Stimulated activated naive CD8-positive, alpha-beta T cell treated with anti-CD3 and anti-CD28 coated beads, Interleukin-15, amount 100 ng/mL, for 72 hours (primary cell): ENCODE data around the gene ECHDC1.

ENCODE experiments used
- ATAC-seq: fragments of 150-1000 bp; cut with Tn5 transposase; 2 replicates; pipeline ENCODE4 v1.10.0; 2021; ENCODE audit warnings: mild to moderate bottlenecking, moderate library complexity
- DNase-seq, 2 donors: peaks; one replicate each; pipeline ENCODE4 v3.0.0; 2021 to 2022
- H3K27ac Mint-ChIP-seq, 2 donors: one replicate each; pipeline ENCODE4 v1.8.0; 2022; ENCODE audit warnings: mild to moderate bottlenecking in 2 of 2, mixed read lengths in 2 of 2, moderate library complexity in 2 of 2
- H3K27me3 Mint-ChIP-seq: one replicate; pipeline ENCODE4 v1.8.0; 2022; ENCODE audit warnings: mixed read lengths
- H3K4me1 Mint-ChIP-seq: one replicate; pipeline ENCODE4 v1.8.0; 2022; ENCODE audit warnings: mild to moderate bottlenecking, mixed read lengths
- H3K4me3 Mint-ChIP-seq, 2 donors: one replicate each; pipeline ENCODE4 v1.8.0; 2022; ENCODE audit warnings: mild to moderate bottlenecking in 2 of 2, mixed read lengths in 2 of 2, moderate library complexity in 1 of 2
- H3K9me3 Mint-ChIP-seq, 2 donors: one replicate each; pipeline ENCODE4 v1.8.0; 2022; ENCODE audit warnings: mixed read lengths in 2 of 2

The ECHDC1 gene

GRCh38 chr6:127305741-127306140, 37.7 kb downstream of the ECHDC1 start:
- Mint-ChIP-seq H3K4me1 (peaks cover 47% of the 10 kb centered on the region), H3K27me3 (no peaks in the 10 kb centered on the region), H3K9me3 (peaks cover 14 to 21% of the 10 kb centered on the region in 2 donors), H3K4me3 (no peak overlapping the region), H3K27ac (no peak overlapping the region)
- no peak for DNase-seq
- no peak for ATAC-seq

GRCh38 chr6:127303917-127304316, 39.5 kb downstream of the ECHDC1 start:
- DNase-seq (no peak), ATAC-seq (peak; percentile 50)
- peak overlapping the region in 1 of 2 donors; percentile 83 for H3K27ac Mint-ChIP-seq
- H3K27me3 Mint-ChIP-seq: no peaks in the 10 kb centered on the region
- H3K4me3 Mint-ChIP-seq: no peak overlapping the region
- H3K4me1 Mint-ChIP-seq: peaks cover 37% of the 10 kb centered on the region
- peaks cover 5 to 10% of the 10 kb centered on the region in 2 donors for H3K9me3 Mint-ChIP-seq

GRCh38 chr6:127302728-127303660, 40.4 kb downstream of the ECHDC1 start:
- no peaks in the 10 kb centered on the region for H3K27me3 Mint-ChIP-seq
- H3K27ac Mint-ChIP-seq: no peak overlapping the region
- H3K9me3 Mint-ChIP-seq: peaks cover 0 to 1% of the 10 kb centered on the region in 2 donors
- DNase-seq (no peak), ATAC-seq (peak; percentile 63)
- H3K4me3 Mint-ChIP-seq: no peak overlapping the region
- H3K4me1 Mint-ChIP-seq: peaks cover 36% of the 10 kb centered on the region

- Mint-ChIP-seq H3K4me3 (no peak overlapping the region), H3K9me3 (no peaks in the 10 kb centered on the region), H3K27ac (no peak overlapping the region), H3K4me1 (peaks cover 28% of the 10 kb centered on the region), H3K27me3 (no peaks in the 10 kb centered on the region)
- no peak for ATAC-seq
- no peak for DNase-seq
Observed at GRCh38 chr6:127301199-127301700, 42.2 kb downstream of the ECHDC1 start.

GRCh38 chr6:127300411-127300810, 43.0 kb downstream of the ECHDC1 start:
- peaks cover 19% of the 10 kb centered on the region for H3K4me1 Mint-ChIP-seq
- ATAC-seq (no peak), DNase-seq (no peak)
- H3K27ac Mint-ChIP-seq: no peak overlapping the region
- H3K27me3 Mint-ChIP-seq: no peaks in the 10 kb centered on the region
- H3K9me3 Mint-ChIP-seq: no peaks in the 10 kb centered on the region
- H3K4me3 Mint-ChIP-seq: no peak overlapping the region

- Mint-ChIP-seq H3K27ac (peak overlapping the region in 1 of 2 donors; percentile 9), H3K27me3 (no peaks in the 10 kb centered on the region), H3K9me3 (no peaks in the 10 kb centered on the region), H3K4me1 (peaks cover 13% of the 10 kb centered on the region), H3K4me3 (no peak overlapping the region)
- DNase-seq (no peak), ATAC-seq (no peak)
Observed at GRCh38 chr6:127299522-127300240, 43.7 kb downstream of the ECHDC1 start.

GRCh38 chr6:127298475-127298874, 44.9 kb downstream of the ECHDC1 start:
- no peaks in the 10 kb centered on the region for H3K27me3 Mint-ChIP-seq
- no peaks in the 10 kb centered on the region for H3K9me3 Mint-ChIP-seq
- H3K4me3 Mint-ChIP-seq: no peak overlapping the region
- ATAC-seq (no peak), DNase-seq (no peak)
- no peak overlapping the region for H3K27ac Mint-ChIP-seq
- H3K4me1 Mint-ChIP-seq: peaks cover 2% of the 10 kb centered on the region

- ATAC-seq (no peak), DNase-seq (no peak)
- no peaks in the 10 kb centered on the region for H3K9me3 Mint-ChIP-seq
- no peaks in the 10 kb centered on the region for H3K4me1 Mint-ChIP-seq
- no peaks in the 10 kb centered on the region for H3K27me3 Mint-ChIP-seq
- no peak overlapping the region for H3K27ac Mint-ChIP-seq
- H3K4me3 Mint-ChIP-seq: no peak overlapping the region
Observed at GRCh38 chr6:127297502-127298070, 45.8 kb downstream of the ECHDC1 start.

- peak overlapping the region in 1 of 2 donors; percentile 21 for H3K4me3 Mint-ChIP-seq
- no peak for DNase-seq
- ATAC-seq: peak; percentile 72
- peaks cover 21% of the 10 kb centered on the region for H3K4me1 Mint-ChIP-seq
- no peaks in the 10 kb centered on the region for H3K9me3 Mint-ChIP-seq
- H3K27ac Mint-ChIP-seq: peak overlapping the region in 1 of 2 donors; percentile 27
- no peaks in the 10 kb centered on the region for H3K27me3 Mint-ChIP-seq
Observed at GRCh38 chr6:127291495-127291894, 51.9 kb downstream of the ECHDC1 start.

GRCh38 chr6:127290391-127291265, 52.8 kb downstream of the ECHDC1 start:
- Mint-ChIP-seq H3K27ac (peak overlapping the region in 1 of 2 donors; percentile 36), H3K27me3 (no peaks in the 10 kb centered on the region), H3K9me3 (no peaks in the 10 kb centered on the region), H3K4me3 (peak overlapping the region in 1 of 2 donors; percentile 21), H3K4me1 (peaks cover 21% of the 10 kb centered on the region)
- ATAC-seq: peak; percentile 61
- DNase-seq: no peak

GRCh38 chr6:127289934-127290333, 53.5 kb downstream of the ECHDC1 start:
- Mint-ChIP-seq H3K27ac (peak overlapping the region in 1 of 2 donors; percentile 36), H3K4me3 (no peak overlapping the region), H3K4me1 (peaks cover 21% of the 10 kb centered on the region), H3K9me3 (no peaks in the 10 kb centered on the region), H3K27me3 (no peaks in the 10 kb centered on the region)
- DNase-seq (no peak), ATAC-seq (no peak)

- peak; percentile 27 for ATAC-seq
- H3K27me3 Mint-ChIP-seq: no peaks in the 10 kb centered on the region
- no peak overlapping the region for H3K27ac Mint-ChIP-seq
- H3K4me1 Mint-ChIP-seq: peaks cover 21% of the 10 kb centered on the region
- DNase-seq: no peak
- no peak overlapping the region for H3K4me3 Mint-ChIP-seq
- H3K9me3 Mint-ChIP-seq: no peaks in the 10 kb centered on the region
Observed at GRCh38 chr6:127288705-127289104, 54.7 kb downstream of the ECHDC1 start.

- DNase-seq (no peak), ATAC-seq (no peak)
- no peaks in the 10 kb centered on the region for H3K9me3 Mint-ChIP-seq
- no peak overlapping the region for H3K4me3 Mint-ChIP-seq
- H3K27me3 Mint-ChIP-seq: no peaks in the 10 kb centered on the region
- H3K27ac Mint-ChIP-seq: no peak overlapping the region
- H3K4me1 Mint-ChIP-seq: peaks cover 6% of the 10 kb centered on the region
Observed at GRCh38 chr6:127282184-127282583, 61.2 kb downstream of the ECHDC1 start.

- H3K4me1 Mint-ChIP-seq: peaks cover 7% of the 10 kb centered on the region
- no peaks in the 10 kb centered on the region for H3K27me3 Mint-ChIP-seq
- DNase-seq: no peak
- no peak for ATAC-seq
- no peaks in the 10 kb centered on the region for H3K9me3 Mint-ChIP-seq
- H3K27ac Mint-ChIP-seq: no peak overlapping the region
- no peak overlapping the region for H3K4me3 Mint-ChIP-seq
Observed at GRCh38 chr6:127279815-127280214, 63.6 kb downstream of the ECHDC1 start.
